H1 (cell line): Measurements from ENCODE around the gene PCGF6. TPM values are rescaled to one million over a fixed set of nuclear protein-coding genes. Genes with fewer than 3 reads are reported as not detected.

ENCODE experiments used
- CTCF ChIA-PET: fragments of 300-600 bp; sonication (Branson Sonifier 250); formaldehyde crosslinking; loops from one replicate; lab custom pipeline; 2021; ENCODE audit not compliant: partially characterized antibody; lab: Charles Lee
- POLR2A ChIA-PET: fragments of 300-600 bp; sonication (Branson Sonifier 250); formaldehyde crosslinking; loops from one replicate; lab custom pipeline; 2021; ENCODE audit warnings: inconsistent platforms; ENCODE audit not compliant: partially characterized antibody; lab: Charles Lee
- DNase-seq, 2 experiments: peaks; one replicate each; pipeline versions ENCODE4 v3.0.0 to v3.0.0-alpha.2; 2010 to 2022; ENCODE audit warnings: low spot score in 2 of 2, low read depth in 1 of 2, mixed read lengths in 1 of 2
- FAIRE-seq: peaks from 2 replicates; lab custom pipeline; 2011; peaks lifted over from hg19 to GRCh38; lab: Jason Lieb, UNC
- H2AFZ ChIP-seq: 2 replicates; pipeline ENCODE4 v1.8.1; 2012; ENCODE audit warnings: low read length, inconsistent platforms
- H2AK5ac ChIP-seq: 2 replicates; pipeline ENCODE4 v1.6.1; 2013; ENCODE audit warnings: low read depth, low read length
- H2BK120ac ChIP-seq: replicated peaks from 2 replicates; pipeline ENCODE3; 2013; ENCODE audit warnings: low read depth, low read length, inconsistent platforms
- H2BK12ac ChIP-seq: 2 replicates; pipeline ENCODE4 v1.6.1; 2013; ENCODE audit warnings: low read depth, low read length
- H2BK15ac ChIP-seq: 2 replicates; pipeline ENCODE4 v1.6.1; 2013; ENCODE audit warnings: low read length
- H2BK20ac ChIP-seq: 2 replicates; pipeline ENCODE4 v1.6.1; 2013; ENCODE audit warnings: low read length
- H2BK5ac ChIP-seq: 2 replicates; pipeline ENCODE4 v1.6.1; 2013; ENCODE audit warnings: low read depth, low read length
- H3K14ac ChIP-seq: 2 replicates; pipeline ENCODE4 v1.6.1; 2013; ENCODE audit warnings: inconsistent platforms; ENCODE audit not compliant: insufficient read length
- H3K18ac ChIP-seq: 2 replicates; pipeline ENCODE4 v1.6.1; 2013; ENCODE audit warnings: low read length; ENCODE audit errors: extremely low read depth
- H3K23ac ChIP-seq: 2 replicates; pipeline ENCODE4 v1.6.1; 2013; ENCODE audit warnings: inconsistent platforms; ENCODE audit not compliant: insufficient read length
- H3K23me2 ChIP-seq: 2 replicates; pipeline ENCODE4 v1.6.1; 2013; ENCODE audit warnings: low read depth, low read length
- H3K27ac ChIP-seq: 2 replicates; pipeline ENCODE4 v1.6.1; 2011; ENCODE audit warnings: low read depth, low read length, inconsistent platforms
- H3K27me3 ChIP-seq, 4 experiments: replicated peaks in 1 of 4; 1 replicate in 1 of 4; 2 replicates in 3 of 4; pipeline versions ENCODE4 v1.6.1 to v1.8.1; 2011 to 2013; ENCODE audit warnings: low read length in 3 of 4, mild to moderate bottlenecking in 3 of 4, inconsistent platforms in 2 of 4, mixed read lengths in 2 of 4, moderate library complexity in 1 of 4; ENCODE audit not compliant: control insufficient read depth in 3 of 4, insufficient read depth in 3 of 4; ENCODE audit errors: extremely low read depth in 1 of 4
- H3K36me3 ChIP-seq, 4 experiments: 2 replicates each; pipeline versions ENCODE4 v1.6.1 to v1.8.1; 2011 to 2013; ENCODE audit warnings: mild to moderate bottlenecking in 4 of 4, low read length in 3 of 4, moderate library complexity in 2 of 4, control low read depth in 1 of 4, inconsistent platforms in 1 of 4; ENCODE audit not compliant: insufficient read depth in 4 of 4, control insufficient read depth in 2 of 4
- H3K4ac ChIP-seq: replicated peaks from 2 replicates; pipeline ENCODE3; 2013; ENCODE audit warnings: low read length, low read depth, mixed read lengths, inconsistent platforms; ENCODE audit not compliant: insufficient read length
- H3K4me1 ChIP-seq, 4 experiments: replicated peaks in 1 of 4; 1 replicate in 1 of 4; 2 replicates in 3 of 4; pipeline versions ENCODE4 v1.6.1 to v1.8.1; 2011 to 2013; ENCODE audit warnings: low read length in 3 of 4, inconsistent platforms in 2 of 4, mixed read lengths in 1 of 4; ENCODE audit not compliant: insufficient read depth in 4 of 4, control insufficient read depth in 3 of 4
- H3K4me2 ChIP-seq, 2 experiments: 2 replicates each; pipeline versions ENCODE4 v1.6.1 to v1.8.1; 2011 to 2013; ENCODE audit warnings: low read depth in 2 of 2, low read length in 2 of 2, control low read depth in 1 of 2, inconsistent platforms in 1 of 2, mild to moderate bottlenecking in 1 of 2; ENCODE audit not compliant: insufficient read depth in 1 of 2
- H3K4me3 ChIP-seq, 4 experiments: fragments of 200-600, 300-600 bp in 1 of 4; sonication (generic), shearing (Covaris generic), sonication (Bioruptor Twin) in 1 of 4; 2 replicates each; pipeline versions ENCODE4 v1.5.1 to v1.8.1; 2011 to 2016; ENCODE audit warnings: low read length in 4 of 4, low read depth in 3 of 4, control low read depth in 2 of 4, inconsistent platforms in 2 of 4, mild to moderate bottlenecking in 2 of 4, mixed read lengths in 1 of 4, moderate library complexity in 1 of 4; ENCODE audit not compliant: insufficient read depth in 2 of 4; ENCODE audit errors: extremely low read depth in 1 of 4
- H3K56ac ChIP-seq: replicated peaks from 2 replicates; pipeline ENCODE3; 2013; ENCODE audit warnings: low read depth, mild to moderate bottlenecking, mixed read lengths, low read length, inconsistent platforms; ENCODE audit not compliant: insufficient read length
- H3K79me1 ChIP-seq: 2 replicates; pipeline ENCODE4 v1.6.1; 2013; ENCODE audit warnings: low read depth, low read length, control low read depth
- H3K79me2 ChIP-seq, 2 experiments: 2 replicates each; pipeline versions ENCODE4 v1.6.1 to v1.8.1; 2012 to 2013; ENCODE audit warnings: low read length in 2 of 2, mild to moderate bottlenecking in 2 of 2, inconsistent platforms in 1 of 2; ENCODE audit not compliant: insufficient read depth in 2 of 2, control insufficient read depth in 1 of 2
- H3K9ac ChIP-seq, 4 experiments: replicated peaks in 1 of 4; 1 replicate in 1 of 4; 2 replicates in 3 of 4; pipeline versions ENCODE4 v1.6.1 to v1.8.1; 2011 to 2013; ENCODE audit warnings: low read depth in 3 of 4, low read length in 3 of 4, control low read depth in 2 of 4, mild to moderate bottlenecking in 2 of 4, moderate library complexity in 2 of 4, inconsistent platforms in 1 of 4; ENCODE audit errors: extremely low read depth in 1 of 4
- H3K9me3 ChIP-seq, 2 experiments: 2 replicates each; pipeline versions ENCODE4 v1.6.1 to v1.8.1; 2012 to 2013; ENCODE audit warnings: mild to moderate bottlenecking in 2 of 2, moderate library complexity in 2 of 2, control low read depth in 1 of 2, inconsistent platforms in 1 of 2, low read depth in 1 of 2, low read length in 1 of 2, mixed read lengths in 1 of 2; ENCODE audit not compliant: insufficient read depth in 2 of 2
- H4K20me1 ChIP-seq, 2 experiments: replicated peaks in 1 of 2; 2 replicates each; pipeline versions ENCODE3 to v1.8.1; 2011 to 2013; ENCODE audit warnings: inconsistent platforms in 2 of 2, low read length in 2 of 2, mild to moderate bottlenecking in 1 of 2; ENCODE audit not compliant: insufficient read depth in 2 of 2, control insufficient read depth in 1 of 2
- H4K5ac ChIP-seq: 2 replicates; pipeline ENCODE4 v1.6.1; 2013; ENCODE audit warnings: low read length, low read depth, mixed read lengths, inconsistent platforms; ENCODE audit not compliant: insufficient read length
- H4K8ac ChIP-seq: 2 replicates; pipeline ENCODE4 v1.8.0; 2013; ENCODE audit warnings: mild to moderate bottlenecking, moderate library complexity, low read length, inconsistent platforms; ENCODE audit not compliant: insufficient read depth; ENCODE audit errors: extremely low read depth
- H4K91ac ChIP-seq: replicated peaks from 2 replicates; pipeline ENCODE3; 2013; ENCODE audit warnings: low read length, mixed read lengths, inconsistent platforms; ENCODE audit not compliant: insufficient read length
- ASH2L ChIP-seq: fragments of 200-600, 300-600 bp; sonication (generic); IDR thresholded peaks from one replicate; pipeline ENCODE4 v1.7.1; 2017; ENCODE audit warnings: low read length
- BCL11A ChIP-seq, 2 experiments: IDR thresholded peaks; one replicate each; pipeline ENCODE4 v1.6.1; 2011; ENCODE audit warnings: low read depth in 2 of 2, low read length in 2 of 2, mild to moderate bottlenecking in 2 of 2
- CHD2 ChIP-seq: IDR thresholded peaks from 2 replicates; pipeline ENCODE4 v1.6.1; 2012; ENCODE audit warnings: low read length, improper control_type of control experiment
- CREB1 ChIP-seq: IDR thresholded peaks from 2 replicates; pipeline ENCODE4 v1.6.1; 2012; ENCODE audit warnings: inconsistent platforms
- JUN ChIP-seq: IDR thresholded peaks from 2 replicates; pipeline ENCODE4 v1.6.1; 2011; ENCODE audit warnings: low read depth, mild to moderate bottlenecking, improper control_type of control experiment, low read length
- KDM4A ChIP-seq: IDR thresholded peaks from one replicate; pipeline ENCODE4 v1.7.1; 2012; ENCODE audit warnings: low read depth, mild to moderate bottlenecking, moderate library complexity, low read length, inconsistent platforms; ENCODE audit not compliant: severe bottlenecking
- MAFK ChIP-seq: IDR thresholded peaks from 2 replicates; pipeline ENCODE4 v1.6.1; 2012; ENCODE audit warnings: low read depth, mild to moderate bottlenecking, improper control_type of control experiment, low read length
- SP4 ChIP-seq: IDR thresholded peaks from 2 replicates; pipeline ENCODE4 v1.6.1; 2012; ENCODE audit warnings: low read length, inconsistent platforms
- SUZ12 ChIP-seq: fragments of 200-600 bp; sonication (generic); IDR thresholded peaks from 2 replicates; pipeline ENCODE4 v1.6.1; 2012; ENCODE audit warnings: mild to moderate bottlenecking, inconsistent platforms, low read length, moderate library complexity, mixed read lengths
- TAF7 ChIP-seq: optimal IDR thresholded peaks from 2 replicates; pipeline ENCODE3; 2011; ENCODE audit warnings: low read depth, mild to moderate bottlenecking, inconsistent platforms, low read length, moderate library complexity, borderline replicate concordance
- TBP ChIP-seq: IDR thresholded peaks from 2 replicates; pipeline ENCODE4 v1.6.1; 2011; ENCODE audit warnings: low read depth, low read length, improper control_type of control experiment
- TEAD4 ChIP-seq: IDR thresholded peaks from 2 replicates; pipeline ENCODE4 v1.6.1; 2012; ENCODE audit warnings: low read depth, low read length, inconsistent platforms, mixed read lengths
- WGBS, 2 experiments: shearing (Covaris generic) in 1 of 2; methylation state at CpG; one replicate each; pipeline versions ENCODE4 v1.1.6 to v1.1.7; 2013 to 2015; ENCODE audit warnings: low lambda C conversion rate in 2 of 2, mixed read lengths in 2 of 2, inconsistent platforms in 1 of 2, low coverage in 1 of 2, missing lambda C conversion rate in 1 of 2; ENCODE audit not compliant: insufficient replicate concordance in 2 of 2, insufficient coverage in 1 of 2, insufficient read length in 1 of 2; ENCODE audit errors: extremely low coverage in 1 of 2, missing lambda C conversion rate in 1 of 2; 5-methylcytosine and 5-hydroxymethylcytosine counted together
- polyA plus RNA-seq, 7 experiments: library from polyadenylated mRNA; depleted of rRNA in 3 of 7; stranded (reverse) in 5 of 7; unstranded in 2 of 7; fragments of >200 nt in 5 of 7; fragments of 200-250 nt in 2 of 7; gene quantifications; 1 replicate in 5 of 7; 2 replicates in 1 of 7; 4 replicates in 1 of 7; pipeline versions ENCODE4 v1.2.1 to v1.2.3, GENCODE V29; 2011 to 2013; ENCODE audit warnings: missing spikeins in 2 of 7, mixed read lengths in 2 of 7
- total RNA-seq: library from RNA; stranded (reverse); fragmentation: NEBNext Ultra II Directional; extraction: Animal tissue kit (Norgen Biotek cat#: 25700); gene quantifications from 2 replicates; pipeline ENCODE4 v1.2.1, GENCODE V29; 2021

PCGF6 gene
- total and polyA plus RNA-seq, 2 of the 8 experiments (the other 6 are each of a cell fraction or from before 2014, with no cell fraction given) = 6.9 to 18.6 TPM

DNA sequence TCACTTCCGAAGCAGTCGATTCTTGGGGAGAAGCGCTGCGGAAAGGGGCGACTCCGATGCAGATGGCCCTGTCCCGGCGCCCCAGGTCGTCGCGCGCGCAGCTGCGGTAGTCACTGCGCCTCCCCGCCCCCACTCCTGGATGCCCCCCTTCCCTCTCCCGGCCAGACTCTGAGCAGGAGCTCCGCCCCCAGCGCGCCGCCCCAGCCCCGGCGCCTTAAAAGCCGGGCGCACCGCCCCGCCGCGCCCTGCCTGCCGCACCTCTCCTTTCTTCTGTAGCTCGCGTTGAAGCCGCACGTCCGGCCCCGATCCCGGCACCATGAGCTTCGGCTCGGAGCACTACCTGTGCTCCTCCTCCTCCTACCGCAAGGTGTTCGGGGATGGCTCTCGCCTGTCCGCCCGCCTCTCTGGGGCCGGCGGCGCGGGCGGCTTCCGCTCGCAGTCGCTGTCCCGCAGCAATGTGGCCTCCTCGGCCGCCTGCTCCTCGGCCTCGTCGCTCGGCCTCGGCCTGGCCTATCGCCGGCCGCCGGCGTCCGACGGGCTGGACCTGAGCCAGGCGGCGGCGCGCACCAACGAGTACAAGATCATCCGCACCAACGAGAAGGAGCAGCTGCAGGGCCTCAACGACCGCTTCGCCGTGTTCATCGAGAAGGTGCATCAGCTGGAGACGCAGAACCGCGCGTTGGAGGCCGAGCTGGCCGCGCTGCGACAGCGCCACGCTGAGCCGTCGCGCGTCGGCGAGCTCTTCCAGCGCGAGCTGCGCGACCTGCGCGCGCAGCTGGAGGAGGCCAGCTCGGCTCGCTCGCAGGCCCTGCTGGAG lies 73.8 kb downstream of the PCGF6 start, which contains the start of gene INA:
INA (plus strand) TSS at position 243 of the 817 bp plus-strand sequence; CDS start at position 317, 74 bp downstream.
- Histone ChIP-seq H3K4me1 (peaks cover 7 to 16% (median 12%) of the 10 kb centered on the region in 4 experiments), H3K9ac (peak within 1 kb of the TSS in 2 of 4 experiments; percentile 6 to 54; a peak in 5 of 7 replicates), H3K23me2 (peaks cover 16% of the 10 kb centered on the region), H3K9me3 (no peaks in the 10 kb centered on the region), H3K36me3 (no peaks in the 10 kb centered on the region), H4K5ac (no peak within 1 kb of the TSS), H3K27me3 (peaks cover 17 to 40% (median 37%) of the 10 kb centered on the region in 4 experiments), H3K18ac (peak within 1 kb of the TSS; percentile 68), H2BK15ac (peak within 1 kb of the TSS; percentile 93; the same call in 1 of the 2 replicates), H2AK5ac (no peak within 1 kb of the TSS), H2BK20ac (no peak within 1 kb of the TSS; the same call in 1 of the 2 replicates), H2BK120ac (peak within 1 kb of the TSS; percentile 13), H4K20me1 (peaks cover 3 to 12% of the 10 kb centered on the region in 2 experiments), H3K27ac (no peak within 1 kb of the TSS), H2BK12ac (no peak within 1 kb of the TSS; the same call in 1 of the 2 replicates), H3K79me2 (no peaks in the 10 kb centered on the region), H4K91ac (no peak within 1 kb of the TSS), H3K14ac (no peak within 1 kb of the TSS), H2BK5ac (no peak within 1 kb of the TSS), H3K4ac (no peak within 1 kb of the TSS), H3K4me2 (peak within 1 kb of the TSS; percentile 85 to 88), H3K23ac (no peak within 1 kb of the TSS), H3K4me3 (peak within 1 kb of the TSS; percentile 49 to 72 (median 64)), H2AFZ (peak within 1 kb of the TSS; percentile 10; the same call in 1 of the 2 replicates), H4K8ac (peak within 1 kb of the TSS; percentile 57), H3K79me1 (no peaks in the 10 kb centered on the region), H3K56ac (no peak within 1 kb of the TSS)
- WGBS, 2 experiments = 2% methylated on average over 87 of the region's 105 CpGs; no CpG with 5 or more reads in 1 of the 2 experiments
- FAIRE-seq (no peak), DNase-seq (peak in 1 of 2 experiments; percentile 88)
- ChIA-PET CTCF (interaction anchor here (0.5 to 2.4 kb wide), 8 partner anchors 9 to 154 kb away, joined by 3 to 9 read pairs (median 4); no protein-coding TSS in a partner anchor), POLR2A (interaction anchor here (0.6 to 2.1 kb wide), 5 partner anchors 10 to 358 kb away, joined by 3 to 10 read pairs (median 3); partner anchors contain the start of gene NT5C2)
- TF ChIP-seq JUN (no peak), KDM4A (peak; percentile 94), TEAD4 (0 out of 2 replicates have a peak, but pooled peaks have one; percentile 21), CHD2 (0 out of 2 replicates have a peak, but pooled peaks have one; percentile 9), CREB1 (0 out of 2 replicates have a peak, but pooled peaks have one; percentile 9), TAF7 (peak; percentile 19), ASH2L (peak; percentile 88), SP4 (no peak), TBP (peak; percentile 69; the same call in 1 of the 2 replicates), MAFK (no peak), BCL11A (IDR thresholded peaks at IDR 0.05; ENCODE audit: low read depth in 2 of 2, low read length in 2 of 2) (no peak), SUZ12 (0 out of 2 replicates have a peak, but pooled peaks have one; percentile 80)
